ENCODE data around the gene ZXDC.

- TF ChIP-seq CTCF (conservative IDR thresholded peaks at IDR 0.05; ENCODE audit: low read length) (no peak), EZH2phosphoT487 (IDR thresholded peaks at IDR 0.05; ENCODE audit: borderline replicate concordance) (no peak)
Observed at GRCh38 chr3:126463521-126463920, 12.2 kb downstream of the ZXDC start.

Data from Loucy (cell line).